Neuronal stem cell (in vitro differentiated cells): ENCODE results near the gene FGGY.

Source experiments
- DNase-seq: peaks from one replicate; pipeline ENCODE4 v3.0.0-alpha.2; 2013; ENCODE audit warnings: low spot score
- H2AFZ ChIP-seq: one replicate; pipeline ENCODE4 v1.6.1; 2013; ENCODE audit warnings: mild to moderate bottlenecking, low read length, inconsistent platforms
- H2AK5ac ChIP-seq: 2 replicates; pipeline ENCODE4 v1.6.1; 2013; ENCODE audit warnings: low read depth, mild to moderate bottlenecking, inconsistent platforms, low read length, moderate library complexity, mixed read lengths
- H2BK120ac ChIP-seq: 2 replicates; pipeline ENCODE4 v1.6.1; 2013; ENCODE audit warnings: low read depth, mild to moderate bottlenecking, inconsistent platforms, low read length, moderate library complexity, mixed read lengths
- H2BK12ac ChIP-seq: one replicate; pipeline ENCODE4 v1.6.1; 2013; ENCODE audit warnings: low read length, inconsistent platforms
- H2BK15ac ChIP-seq: 2 replicates; pipeline ENCODE4 v1.6.1; 2013; ENCODE audit warnings: mild to moderate bottlenecking, low read length, inconsistent platforms, mixed read lengths
- H2BK5ac ChIP-seq: one replicate; pipeline ENCODE4 v1.6.1; 2013; ENCODE audit warnings: inconsistent platforms, mild to moderate bottlenecking, low read length, moderate library complexity
- H3K14ac ChIP-seq: one replicate; pipeline ENCODE4 v1.6.1; 2013; ENCODE audit warnings: low read length, inconsistent platforms
- H3K18ac ChIP-seq: 2 replicates; pipeline ENCODE4 v1.6.1; 2013; ENCODE audit warnings: low read length, inconsistent platforms
- H3K23ac ChIP-seq: 2 replicates; pipeline ENCODE4 v1.6.1; 2013; ENCODE audit warnings: low read depth, mild to moderate bottlenecking, mixed read lengths, low read length, inconsistent platforms; ENCODE audit not compliant: poor library complexity
- H3K27ac ChIP-seq: replicated peaks from 3 replicates; pipeline ENCODE4 v1.5.1; 2013; ENCODE audit warnings: low read length, inconsistent platforms
- H3K27me3 ChIP-seq, 3 experiments: 2 replicates each; pipeline ENCODE4 v1.6.1; 2013; ENCODE audit warnings: low read length in 3 of 3, mild to moderate bottlenecking in 2 of 3, inconsistent platforms in 1 of 3, low read depth in 1 of 3, mixed read lengths in 1 of 3, moderate library complexity in 1 of 3; ENCODE audit not compliant: control insufficient read depth in 3 of 3, insufficient read depth in 3 of 3
- H3K36me3 ChIP-seq, 2 donors: replicated peaks in 1 of 2; 2 replicates each; pipeline ENCODE4 v1.6.1; 2013; ENCODE audit warnings: low read length in 2 of 2; ENCODE audit not compliant: control insufficient read depth in 2 of 2, insufficient read depth in 2 of 2
- H3K4ac ChIP-seq: 2 replicates; pipeline ENCODE4 v1.6.1; 2013; ENCODE audit warnings: inconsistent platforms, mild to moderate bottlenecking, low read length, moderate library complexity
- H3K4me1 ChIP-seq, 2 donors: 1 replicate in 1 of 2; 2 replicates in 1 of 2; pipeline ENCODE4 v1.6.1; 2013; ENCODE audit warnings: low read length in 2 of 2, low read depth in 1 of 2; ENCODE audit not compliant: control insufficient read depth in 2 of 2, insufficient read depth in 1 of 2
- H3K4me2 ChIP-seq: one replicate; pipeline ENCODE4 v1.6.1; 2013; ENCODE audit warnings: mild to moderate bottlenecking, low read length, inconsistent platforms; ENCODE audit not compliant: insufficient read depth, poor library complexity, severe bottlenecking
- H3K4me3 ChIP-seq, 2 donors: 2 replicates each; pipeline ENCODE4 v1.5.1; 2013; ENCODE audit warnings: low read length in 2 of 2, mild to moderate bottlenecking in 2 of 2, inconsistent platforms in 1 of 2, moderate library complexity in 1 of 2
- H3K79me1 ChIP-seq: one replicate; pipeline ENCODE4 v1.6.1; 2013; ENCODE audit warnings: low read depth, mild to moderate bottlenecking, inconsistent platforms, low read length, moderate library complexity
- H3K9ac ChIP-seq: one replicate; pipeline ENCODE4 v1.6.1; 2013; ENCODE audit warnings: mild to moderate bottlenecking, low read depth, low read length, inconsistent platforms; ENCODE audit not compliant: poor library complexity
- H3K9me3 ChIP-seq, 2 donors: replicated peaks in 1 of 2; 2 replicates each; pipeline versions ENCODE3 to v1.6.1; 2013; ENCODE audit warnings: low read length in 2 of 2, mild to moderate bottlenecking in 2 of 2, inconsistent platforms in 1 of 2, low read depth in 1 of 2, mixed read lengths in 1 of 2, moderate library complexity in 1 of 2; ENCODE audit not compliant: control insufficient read depth in 2 of 2, insufficient read depth in 1 of 2
- H4K8ac ChIP-seq: one replicate; pipeline ENCODE4 v1.6.1; 2013; ENCODE audit warnings: low read depth, mild to moderate bottlenecking, inconsistent platforms, low read length, moderate library complexity
- H4K91ac ChIP-seq: one replicate; pipeline ENCODE4 v1.6.1; 2013; ENCODE audit warnings: low read length, low read depth, mild to moderate bottlenecking, inconsistent platforms; ENCODE audit not compliant: poor library complexity
- WGBS, 2 donors: extraction: QIAGEN DNeasy Blood & Tissue Kit; methylation state at CpG; one replicate each; pipeline ENCODE4 v1.1.7; 2013; ENCODE audit warnings: missing lambda C conversion rate in 2 of 2, mixed read lengths in 1 of 2; ENCODE audit not compliant: insufficient read length in 2 of 2, insufficient replicate concordance in 1 of 2; ENCODE audit errors: extremely low coverage in 2 of 2; 5-methylcytosine and 5-hydroxymethylcytosine counted together

The FGGY gene

DNA sequence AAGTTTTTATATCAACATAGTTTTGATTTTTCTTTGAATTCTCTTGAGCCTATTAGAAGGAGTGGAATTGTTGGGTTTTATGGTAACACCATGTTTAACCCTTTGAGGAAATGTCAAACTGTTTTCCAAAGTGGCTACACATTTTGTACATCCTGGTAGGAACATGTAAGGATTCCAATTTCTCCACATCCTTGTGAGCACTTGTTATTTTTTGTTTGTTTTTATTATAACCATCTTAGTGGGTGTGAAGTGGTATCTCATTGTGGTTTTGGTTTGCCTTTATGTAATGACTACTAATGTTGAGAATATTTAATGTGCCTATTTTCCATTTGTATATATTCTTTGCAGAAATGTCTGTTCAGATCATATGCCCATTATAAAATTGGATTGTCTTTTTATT lies 120.5 kb downstream of the FGGY start:
- Histone ChIP-seq H3K4ac (no peak overlapping the region), H3K4me3 (no peak overlapping the region), H2BK15ac (no peak overlapping the region), H3K27me3 (no peaks in the 10 kb centered on the region), H3K27ac (no peak overlapping the region), H2AFZ (no peak overlapping the region), H3K4me1 (no peaks in the 10 kb centered on the region), H2BK5ac (no peak overlapping the region), H2AK5ac (no peak overlapping the region), H3K14ac (no peak overlapping the region), H3K9me3 (peaks cover 0 to 2% of the 10 kb centered on the region in 2 donors), H3K23ac (no peak overlapping the region), H2BK120ac (no peak overlapping the region), H3K36me3 (no peaks in the 10 kb centered on the region), H3K79me1 (peaks cover 1% of the 10 kb centered on the region), H3K9ac (no peak overlapping the region), H3K18ac (no peak overlapping the region), H4K91ac (no peak overlapping the region), H2BK12ac (no peak overlapping the region), H4K8ac (no peak overlapping the region), H3K4me2 (no peak overlapping the region)
- no peak for DNase-seq

DNA sequence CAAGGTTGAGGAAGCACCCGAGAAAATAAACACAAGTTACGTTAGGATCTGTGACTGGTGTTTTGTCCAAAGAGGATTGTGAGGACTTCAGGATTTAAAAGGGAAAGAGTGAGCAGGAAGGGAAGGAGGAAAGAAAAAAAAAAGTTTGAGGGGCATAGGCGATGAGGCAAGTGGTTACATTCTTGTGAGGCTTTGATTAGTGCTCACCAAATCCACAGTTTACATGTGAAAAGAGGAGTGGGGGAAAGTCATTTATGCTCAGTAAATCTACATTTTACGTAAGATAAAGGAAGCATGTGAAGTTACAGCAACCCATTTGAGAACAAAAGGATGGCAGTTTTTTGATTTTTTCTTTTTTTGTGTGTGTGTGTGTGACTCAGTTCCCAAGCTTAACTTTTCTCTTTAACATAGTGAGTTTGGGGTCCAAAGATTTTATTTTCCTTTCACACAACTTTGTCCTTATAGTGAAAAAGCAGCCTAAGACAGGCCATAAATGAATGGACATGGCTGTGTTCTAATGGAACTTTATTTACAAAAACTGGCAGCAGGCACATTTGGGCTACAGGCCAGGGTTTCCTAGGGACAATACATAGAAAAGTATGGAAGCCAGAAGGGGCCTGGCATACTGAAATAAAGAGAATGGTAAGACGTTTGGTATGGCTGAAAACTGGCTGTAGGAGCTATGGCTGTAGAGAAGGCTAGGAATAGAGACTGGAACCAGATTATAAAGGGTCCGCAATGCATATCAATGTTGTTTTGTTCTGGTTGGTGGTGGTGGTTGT lies 121.7 kb downstream of the FGGY start:
- Histone ChIP-seq H4K8ac (no peak overlapping the region), H3K4me2 (no peak overlapping the region), H4K91ac (no peak overlapping the region), H2AFZ (no peak overlapping the region), H3K4me1 (no peaks in the 10 kb centered on the region), H3K4ac (no peak overlapping the region), H2BK120ac (no peak overlapping the region), H3K9ac (no peak overlapping the region), H3K4me3 (no peak overlapping the region), H2BK12ac (no peak overlapping the region), H2BK15ac (no peak overlapping the region), H3K18ac (no peak overlapping the region), H2AK5ac (no peak overlapping the region), H2BK5ac (no peak overlapping the region), H3K36me3 (no peaks in the 10 kb centered on the region), H3K14ac (no peak overlapping the region), H3K9me3 (peaks cover 0 to 2% of the 10 kb centered on the region in 2 donors), H3K79me1 (peaks cover 1% of the 10 kb centered on the region), H3K27me3 (no peaks in the 10 kb centered on the region), H3K23ac (no peak overlapping the region), H3K27ac (no peak overlapping the region)
- no CpG with 5 or more reads among the region's 6 CpGs for WGBS, 2 donors
- no peak for DNase-seq

DNA sequence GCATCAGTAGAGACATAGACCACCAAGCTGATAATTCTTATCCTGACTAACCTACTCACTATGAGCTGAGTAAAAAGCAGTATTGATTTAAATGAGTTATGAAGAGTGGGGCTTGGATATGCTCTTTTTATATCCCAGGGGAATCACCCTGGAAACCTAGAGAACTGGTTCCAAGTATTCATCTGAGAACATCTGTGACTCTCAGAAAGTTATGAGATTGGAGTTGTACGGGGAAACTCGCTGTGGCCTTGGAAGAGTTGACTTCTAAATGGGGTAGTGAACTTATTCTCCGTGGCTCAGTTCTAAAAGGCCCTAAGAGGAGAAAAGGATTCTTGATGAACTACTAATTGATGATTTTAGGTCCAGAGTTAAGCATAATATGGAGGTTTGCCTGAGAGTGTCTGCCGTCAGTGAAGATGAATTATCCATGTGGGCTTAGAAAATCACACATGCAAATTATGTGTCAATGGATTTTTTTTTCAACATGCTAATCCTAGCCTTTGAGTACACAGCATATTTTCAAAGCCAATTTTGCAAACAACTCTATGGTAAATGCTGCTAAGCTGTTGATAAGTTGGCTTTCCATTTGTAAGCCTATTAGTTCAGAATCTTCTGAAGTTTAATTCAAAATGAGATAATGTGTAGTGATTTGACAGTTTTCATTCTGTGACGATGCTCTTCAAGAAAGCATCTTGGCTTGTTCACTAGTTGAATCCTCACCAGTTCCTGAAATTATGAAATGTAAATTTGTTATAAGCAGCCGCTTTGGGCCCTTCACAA lies 122.7 kb downstream of the FGGY start:
- Histone ChIP-seq H2AFZ (no peak overlapping the region), H3K4ac (no peak overlapping the region), H4K91ac (no peak overlapping the region), H3K4me3 (no peak overlapping the region), H2BK5ac (no peak overlapping the region), H2AK5ac (no peak overlapping the region), H4K8ac (no peak overlapping the region), H3K9ac (no peak overlapping the region), H3K4me2 (no peak overlapping the region), H3K18ac (no peak overlapping the region), H3K9me3 (peaks cover 0 to 2% of the 10 kb centered on the region in 2 donors), H3K4me1 (no peaks in the 10 kb centered on the region), H3K14ac (no peak overlapping the region), H3K79me1 (no peaks in the 10 kb centered on the region), H3K23ac (no peak overlapping the region), H3K36me3 (no peaks in the 10 kb centered on the region), H3K27me3 (no peaks in the 10 kb centered on the region), H2BK120ac (no peak overlapping the region), H2BK15ac (no peak overlapping the region), H3K27ac (no peak overlapping the region), H2BK12ac (no peak overlapping the region)
- no peak for DNase-seq
- WGBS, 2 donors: no CpG with 5 or more reads among the region's 6 CpGs

DNA sequence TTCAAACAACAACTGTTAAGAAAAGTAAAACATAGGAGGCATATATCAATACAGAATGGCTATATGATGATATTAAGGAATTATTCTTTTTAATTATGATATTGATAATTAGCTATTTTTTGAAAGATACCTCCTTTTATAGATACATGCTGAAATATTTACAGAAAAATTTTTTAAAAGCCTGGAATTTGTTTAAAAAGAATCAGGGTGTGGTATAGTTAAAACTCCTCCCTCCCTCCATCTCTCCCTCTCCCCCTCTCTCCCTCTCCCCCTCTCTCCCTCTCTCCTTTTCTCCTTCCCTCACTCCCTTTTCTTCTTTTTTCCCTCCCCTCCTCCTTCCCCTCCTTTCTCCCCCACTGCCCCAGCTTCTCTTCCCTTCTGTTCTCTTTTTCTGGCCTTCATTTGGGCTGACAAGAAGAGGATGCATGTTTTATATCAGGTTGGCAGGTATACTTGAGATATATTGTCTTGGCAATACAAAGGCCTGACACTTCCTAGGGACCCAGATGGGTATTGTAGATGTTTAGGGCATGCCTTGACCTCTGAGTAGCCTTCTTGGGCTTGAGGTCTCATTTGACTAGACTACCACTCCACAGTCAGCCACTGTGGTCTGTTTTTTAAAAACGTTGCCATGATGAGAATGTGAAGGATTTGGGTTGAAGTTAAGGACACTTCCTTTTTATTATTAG lies 124.5 kb downstream of the FGGY start:
- no peak overlapping the region for H2BK12ac ChIP-seq
- DNase-seq: no peak
- H3K9me3 ChIP-seq: peaks cover 0 to 2% of the 10 kb centered on the region in 2 donors
- no peak overlapping the region for H3K18ac ChIP-seq
- H3K4me1 ChIP-seq: no peaks in the 10 kb centered on the region
- no peak overlapping the region for H2BK5ac ChIP-seq
- no peaks in the 10 kb centered on the region for H3K36me3 ChIP-seq
- H3K79me1 ChIP-seq: no peaks in the 10 kb centered on the region
- no peak overlapping the region for H3K27ac ChIP-seq
- no peak overlapping the region for H3K9ac ChIP-seq
- H3K14ac ChIP-seq: no peak overlapping the region
- H3K4me3 ChIP-seq: no peak overlapping the region
- H3K4ac ChIP-seq: no peak overlapping the region
- H3K4me2 ChIP-seq: no peak overlapping the region
- WGBS, 2 donors: no CpG with 5 or more reads among the region's 1 CpG
- no peak overlapping the region for H2AFZ ChIP-seq
- no peak overlapping the region for H2BK15ac ChIP-seq
- H4K8ac ChIP-seq: no peak overlapping the region
- no peak overlapping the region for H4K91ac ChIP-seq
- H3K23ac ChIP-seq: no peak overlapping the region
- H2AK5ac ChIP-seq: no peak overlapping the region
- H3K27me3 ChIP-seq: no peaks in the 10 kb centered on the region
- H2BK120ac ChIP-seq: no peak overlapping the region
